Fibroblast of villous mesenchyme (primary cell): ENCODE results near the gene MKI67. TPM values are rescaled to one million over a fixed set of nuclear protein-coding genes. Genes with fewer than 3 reads are reported as not detected.
A peak's percentile ranks its signal among the peaks of the same experiment; 100 is the strongest.

Experiments used
- DNase-seq: peaks from one replicate; pipeline ENCODE4 v3.0.0-alpha.2; 2010; ENCODE audit warnings: low read depth
- H3K4me3 ChIP-seq: 2 replicates; pipeline ENCODE4 v1.5.1; 2011; ENCODE audit warnings: low read depth, mild to moderate bottlenecking, low read length
- total RNA-seq: library from RNA; depleted of rRNA; stranded (reverse); fragments of >200 nt; gene quantifications from 2 replicates; pipeline ENCODE4 v1.2.3, GENCODE V29; 2012
- TF ChIP-seq, protein P1 (sequence below): IDR thresholded peaks from 2 replicates; pipeline ENCODE4 v1.5.1; 2012; ENCODE audit warnings: low read depth, mild to moderate bottlenecking, low read length; ENCODE audit not compliant: insufficient read depth

Gene MKI67
- total RNA-seq, 1 donor: 21.2 TPM

DNA sequence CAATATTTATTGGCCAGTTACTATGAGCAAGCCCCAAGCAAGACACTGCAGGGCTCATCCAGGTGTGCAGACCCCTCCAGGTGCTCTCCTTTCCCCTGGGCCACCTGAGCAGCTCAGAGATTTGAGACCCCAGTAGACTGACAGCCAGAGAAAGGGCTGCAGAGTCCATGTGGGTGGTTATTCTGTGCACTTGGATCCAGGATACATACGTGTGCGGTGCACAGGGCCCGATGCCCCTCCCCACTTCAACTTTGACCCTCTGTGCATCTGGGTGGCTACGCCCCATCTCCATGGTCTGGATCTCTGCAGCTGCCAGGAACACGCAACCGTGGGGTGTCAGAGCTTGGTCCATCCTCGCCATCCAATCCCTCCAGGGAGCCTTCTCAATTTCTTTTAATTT, 72.9 kb downstream of the MKI67 start:
- no peak overlapping the region for H3K4me3 ChIP-seq
- TF ChIP-seq, protein P1, sequence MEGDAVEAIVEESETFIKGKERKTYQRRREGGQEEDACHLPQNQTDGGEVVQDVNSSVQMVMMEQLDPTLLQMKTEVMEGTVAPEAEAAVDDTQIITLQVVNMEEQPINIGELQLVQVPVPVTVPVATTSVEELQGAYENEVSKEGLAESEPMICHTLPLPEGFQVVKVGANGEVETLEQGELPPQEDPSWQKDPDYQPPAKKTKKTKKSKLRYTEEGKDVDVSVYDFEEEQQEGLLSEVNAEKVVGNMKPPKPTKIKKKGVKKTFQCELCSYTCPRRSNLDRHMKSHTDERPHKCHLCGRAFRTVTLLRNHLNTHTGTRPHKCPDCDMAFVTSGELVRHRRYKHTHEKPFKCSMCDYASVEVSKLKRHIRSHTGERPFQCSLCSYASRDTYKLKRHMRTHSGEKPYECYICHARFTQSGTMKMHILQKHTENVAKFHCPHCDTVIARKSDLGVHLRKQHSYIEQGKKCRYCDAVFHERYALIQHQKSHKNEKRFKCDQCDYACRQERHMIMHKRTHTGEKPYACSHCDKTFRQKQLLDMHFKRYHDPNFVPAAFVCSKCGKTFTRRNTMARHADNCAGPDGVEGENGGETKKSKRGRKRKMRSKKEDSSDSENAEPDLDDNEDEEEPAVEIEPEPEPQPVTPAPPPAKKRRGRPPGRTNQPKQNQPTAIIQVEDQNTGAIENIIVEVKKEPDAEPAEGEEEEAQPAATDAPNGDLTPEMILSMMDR: no peak
- DNase-seq: no peak

DNA sequence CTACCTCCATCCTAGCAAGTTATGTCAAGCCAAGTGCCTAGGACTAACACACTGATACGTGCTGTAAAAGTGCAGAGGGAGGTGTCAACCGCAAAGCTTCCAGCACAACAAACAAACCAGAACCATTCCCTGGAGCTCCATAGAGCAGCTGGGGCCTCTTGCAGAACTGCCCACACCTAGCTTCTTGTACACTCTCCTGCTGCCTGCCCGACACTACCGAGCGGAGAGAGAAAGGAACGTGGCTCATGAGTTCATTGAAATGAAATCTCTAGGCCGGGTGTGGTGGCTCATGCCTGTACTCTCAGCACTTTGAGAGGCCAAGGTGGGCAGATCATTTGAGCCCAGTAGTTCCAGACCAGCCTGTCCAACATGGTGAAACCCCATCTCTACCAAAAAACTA, 73.5 kb downstream of the MKI67 start:
- no peak overlapping the region for H3K4me3 ChIP-seq
- TF ChIP-seq, protein P1: no peak

DNA sequence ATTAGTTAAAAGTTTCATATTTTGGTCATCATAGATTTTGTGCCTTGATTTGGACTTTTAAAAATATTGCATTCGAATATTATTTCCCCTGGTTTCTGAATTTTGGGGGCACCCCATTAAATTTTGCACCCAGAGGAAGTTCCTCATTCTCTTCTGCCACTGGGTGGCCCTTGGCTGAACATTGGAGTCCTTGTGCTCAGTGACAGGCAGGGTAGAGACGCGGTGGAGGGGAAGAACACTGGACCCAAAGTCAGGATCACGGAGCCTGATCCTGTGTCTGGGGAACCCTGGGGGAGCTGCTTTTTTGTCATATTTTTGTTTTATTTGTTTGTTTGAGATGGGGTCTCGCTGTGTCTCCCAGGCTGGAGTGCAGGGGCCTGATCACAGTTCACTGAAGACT, 74.7 kb downstream of the MKI67 start:
- no peak overlapping the region for H3K4me3 ChIP-seq
- DNase-seq: no peak
- TF ChIP-seq, protein P1: no peak

More for the DNA sequence above, 73.5 kb downstream of the MKI67 start:
- DNase-seq: no peak

DNA sequence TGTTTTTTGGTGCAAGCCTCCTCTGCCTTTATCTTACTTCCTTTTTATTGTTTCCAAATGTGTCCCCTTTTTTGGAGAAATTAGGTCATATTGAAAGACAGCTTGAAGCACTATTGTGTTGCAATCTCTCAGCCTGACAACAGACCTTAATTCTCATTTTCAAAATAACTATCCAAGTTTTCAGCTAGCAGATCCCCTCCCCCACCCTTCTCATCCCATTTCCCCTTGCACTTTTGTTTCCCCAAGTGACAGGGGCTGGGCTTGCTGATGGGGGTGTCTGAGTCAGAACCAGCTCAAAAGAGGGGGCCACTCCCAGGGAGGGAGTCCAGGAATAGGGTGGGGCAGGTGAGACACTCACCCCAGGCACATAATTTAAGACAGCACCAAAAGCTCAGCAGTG, 75.3 kb downstream of the MKI67 start:
- no peak overlapping the region for H3K4me3 ChIP-seq
- TF ChIP-seq, protein P1: no peak
- DNase-seq: peak; percentile 40

DNA sequence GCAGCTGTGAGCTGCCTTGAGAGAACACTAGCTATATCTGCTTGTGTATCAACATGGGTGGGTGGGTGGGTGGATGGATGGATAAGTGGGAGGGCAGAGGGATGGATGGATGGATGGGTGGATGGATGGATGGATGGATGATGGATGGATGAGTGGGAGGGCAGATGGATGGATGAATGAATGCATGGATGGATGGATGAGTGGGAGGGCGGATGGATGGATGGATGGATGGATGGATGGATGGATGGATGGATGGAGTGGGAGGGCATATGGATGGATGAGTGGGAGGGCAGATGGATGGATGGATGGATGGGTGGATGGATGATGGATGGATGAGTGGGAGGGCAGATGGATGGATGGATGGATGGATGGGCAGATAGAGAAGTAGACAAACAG, 76.1 kb downstream of the MKI67 start:
- TF ChIP-seq, protein P1: no peak
- DNase-seq: no peak
- H3K4me3 ChIP-seq: no peak overlapping the region

DNA sequence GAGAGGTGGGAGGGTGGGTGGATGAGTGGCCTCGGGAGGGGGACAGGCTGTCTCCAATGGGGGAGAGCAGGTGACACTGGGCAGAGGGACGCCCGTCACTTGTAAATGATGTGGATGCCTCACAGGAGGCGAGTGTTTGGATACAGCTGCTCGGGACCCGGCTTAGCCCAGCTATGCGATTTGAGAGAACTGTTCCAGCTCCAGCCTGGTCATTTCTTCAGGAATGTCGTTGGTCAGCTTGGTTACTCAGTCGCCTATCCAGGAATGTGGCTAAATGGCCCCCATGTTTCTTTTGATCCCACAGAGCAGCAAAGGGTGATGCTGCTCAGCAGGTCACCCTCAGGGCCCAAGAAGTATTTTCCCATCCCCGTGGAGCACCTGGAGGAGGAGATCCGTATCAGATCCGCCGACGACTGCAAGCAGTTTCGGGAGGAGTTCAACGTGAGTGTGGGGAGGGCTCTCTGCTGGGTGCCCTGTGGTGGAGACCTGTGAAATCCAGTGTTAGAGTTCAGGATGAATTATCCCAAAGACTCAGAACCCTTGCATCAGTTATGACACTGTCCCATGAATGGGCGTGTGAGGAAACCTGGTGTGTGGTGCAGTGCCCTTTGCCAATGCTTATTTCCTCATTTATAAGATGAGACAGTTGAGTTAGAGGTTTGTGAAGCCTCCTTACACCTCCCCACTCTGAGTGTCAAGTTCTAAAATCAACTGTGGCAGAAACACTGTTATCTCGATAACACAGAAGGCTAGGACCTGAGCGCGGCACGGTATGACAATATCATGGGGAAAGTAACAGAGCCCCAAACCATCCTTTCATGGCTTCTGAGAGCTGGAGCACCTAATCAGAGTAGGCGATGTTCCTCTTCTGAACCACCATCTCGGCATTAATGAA, 76.8 kb downstream of the MKI67 start:
- no peak for DNase-seq
- H3K4me3 ChIP-seq: no peak overlapping the region
- TF ChIP-seq, protein P1: no peak
